Spinal cord (tissue), 10 donors: ENCODE results near the gene TMEM192. TPM values are rescaled to one million over a fixed set of nuclear protein-coding genes. Genes with fewer than 3 reads are reported as not detected.

ENCODE experiments used
- DNase-seq, 6 donors: peaks; one replicate each; pipeline versions ENCODE4 v3.0.0 to v3.0.0-alpha.2; 2013 to 2015; ENCODE audit warnings: low spot score in 6 of 6, low read depth in 4 of 6
- H3K27ac ChIP-seq: one replicate; pipeline ENCODE4 v1.5.1; 2013; ENCODE audit warnings: low read depth, low read length, control low read depth
- H3K27me3 ChIP-seq: one replicate; pipeline ENCODE4 v1.6.1; 2013; ENCODE audit warnings: low read length; ENCODE audit not compliant: control insufficient read depth, insufficient read depth
- H3K36me3 ChIP-seq: one replicate; pipeline ENCODE4 v1.6.1; 2013; ENCODE audit warnings: low read length; ENCODE audit not compliant: control insufficient read depth, insufficient read depth
- H3K4me1 ChIP-seq: one replicate; pipeline ENCODE4 v1.6.1; 2013; ENCODE audit warnings: low read length; ENCODE audit not compliant: control insufficient read depth, insufficient read depth
- H3K4me3 ChIP-seq: one replicate; pipeline ENCODE4 v1.5.1; 2013; ENCODE audit warnings: low read depth, low read length, control low read depth
- H3K9me3 ChIP-seq: one replicate; pipeline ENCODE4 v1.6.1; 2013; ENCODE audit warnings: low read length; ENCODE audit not compliant: control insufficient read depth, insufficient read depth
- WGBS: methylation state at CpG from one replicate; pipeline ENCODE4 v1.1.5; 2013; ENCODE audit warnings: missing lambda C conversion rate; ENCODE audit not compliant: insufficient coverage; 5-methylcytosine and 5-hydroxymethylcytosine counted together
- polyA plus RNA-seq, 2 donors: library from polyadenylated mRNA; unstranded; fragments of 120-200 nt; gene quantifications; one replicate each; pipeline ENCODE4 v1.2.1, GENCODE V29; 2013; ENCODE audit not compliant: insufficient read length in 2 of 2
- total RNA-seq, 2 donors: library from RNA; depleted of rRNA in 1 of 2; stranded (reverse); fragments of 120-200 nt in 1 of 2; fragments of >200 nt in 1 of 2; gene quantifications; one replicate each; pipeline versions ENCODE4 v1.2.3 to v1.2.4, GENCODE V29; 2013 to 2014
- donor health status: healthy.

Gene TMEM192
- total and polyA plus RNA-seq, 4 donors, result 17.9 to 20.6 (median 19.1) TPM

GRCh38 chr4:165070560-165070959 is 42.1 kb downstream of the TMEM192 start:
- Histone ChIP-seq H3K9me3 (no peaks in the 10 kb centered on the region), H3K36me3 (no peaks in the 10 kb centered on the region), H3K27me3 (no peaks in the 10 kb centered on the region), H3K4me3 (no peak overlapping the region), H3K27ac (no peak overlapping the region), H3K4me1 (no peaks in the 10 kb centered on the region)
- no CpG with 5 or more reads among the region's 1 CpG for whole genome bisulfite sequencing
- DNase-seq, result no peak

- no CpG with 5 or more reads among the region's 1 CpG for WGBS
- Histone ChIP-seq H3K4me1 (no peaks in the 10 kb centered on the region), H3K9me3 (no peaks in the 10 kb centered on the region), H3K4me3 (no peak overlapping the region), H3K27ac (no peak overlapping the region), H3K27me3 (no peaks in the 10 kb centered on the region), H3K36me3 (no peaks in the 10 kb centered on the region)
- DNase-seq, result peak in 2 of 6 donors; percentile 3 to 16
Observed at GRCh38 chr4:165060938-165061337, 51.7 kb downstream of the TMEM192 start.

- no peak overlapping the region for H3K4me3 ChIP-seq
- 79% methylated on average over 2 of the region's 4 CpGs for WGBS
- H3K9me3 ChIP-seq, result no peaks in the 10 kb centered on the region
- no peaks in the 10 kb centered on the region for H3K36me3 ChIP-seq
- H3K27ac ChIP-seq, result no peak overlapping the region
- H3K4me1 ChIP-seq, result no peaks in the 10 kb centered on the region
- DNase-seq, result peak in 2 of 6 donors; percentile 6 to 21
- no peaks in the 10 kb centered on the region for H3K27me3 ChIP-seq
Observed at GRCh38 chr4:165059386-165059785, 53.3 kb downstream of the TMEM192 start.

DNA sequence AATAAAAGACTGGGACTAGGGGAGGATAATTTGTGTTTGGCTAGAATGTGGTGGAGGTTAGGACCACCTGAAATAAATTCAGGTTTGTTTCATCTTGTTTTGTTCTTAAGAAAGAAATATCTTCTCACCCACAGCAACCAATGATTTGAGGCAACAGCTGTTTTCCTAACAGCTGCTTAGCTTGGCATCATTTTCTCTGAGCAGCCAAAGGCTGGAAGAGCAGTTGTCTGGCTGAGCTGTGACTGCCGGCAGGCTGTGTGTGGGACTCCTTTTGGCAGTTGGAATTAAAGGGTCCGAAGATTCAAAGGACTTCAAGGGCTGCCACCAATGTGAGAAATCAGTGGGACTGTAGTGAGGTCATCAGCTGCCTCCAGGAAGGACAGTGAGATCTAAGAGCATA is 54.0 kb downstream of the TMEM192 start:
- WGBS, result 82% methylated on average over 2 of the region's 2 CpGs
- H3K27ac ChIP-seq, result no peak overlapping the region

GRCh38 chr4:165055601-165056000 is 57.1 kb downstream of the TMEM192 start:
- 94% methylated on average over 8 of the region's 9 CpGs for WGBS
- Histone ChIP-seq H3K4me3 (no peak overlapping the region), H3K27me3 (no peaks in the 10 kb centered on the region), H3K27ac (no peak overlapping the region), H3K4me1 (no peaks in the 10 kb centered on the region), H3K36me3 (no peaks in the 10 kb centered on the region), H3K9me3 (no peaks in the 10 kb centered on the region)
- DNase-seq, result no peak

More for the DNA sequence above, 54.0 kb downstream of the TMEM192 start:
- Histone ChIP-seq H3K4me3 (no peak overlapping the region), H3K4me1 (no peaks in the 10 kb centered on the region), H3K36me3 (no peaks in the 10 kb centered on the region), H3K9me3 (no peaks in the 10 kb centered on the region), H3K27me3 (no peaks in the 10 kb centered on the region)
- DNase-seq, result no peak

- WGBS, result 93% methylated on average over 6 of the region's 6 CpGs
- DNase-seq, result no peak
Observed at GRCh38 chr4:165053645-165054044, 59.0 kb downstream of the TMEM192 start, which contains the start of gene TRIM75. Gene TRIM75 (plus strand): TSS chr4:165053866. CDS start chr4:165059148, 5,282 bp downstream.

DNA sequence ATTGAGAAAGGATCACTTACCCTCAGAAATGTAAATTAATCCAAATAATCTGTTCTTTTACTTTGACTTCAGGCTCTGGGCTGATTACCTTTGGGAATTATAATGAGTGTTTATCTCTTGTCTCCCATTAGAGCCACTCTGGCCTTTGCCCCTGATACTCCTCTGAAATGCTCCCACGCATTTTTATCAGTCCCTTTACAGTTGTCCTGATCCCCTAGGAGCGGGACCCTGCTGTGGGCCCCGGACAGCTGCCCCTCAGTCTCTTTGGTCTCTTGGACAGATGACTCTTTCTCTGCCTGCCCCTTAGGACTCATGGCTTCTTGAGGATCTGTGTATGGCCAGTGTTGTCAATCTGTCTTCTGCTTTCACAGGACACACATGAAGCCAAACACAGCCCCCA is 60.0 kb downstream of the TMEM192 start:
- H3K27me3 ChIP-seq, result no peaks in the 10 kb centered on the region
- no peak for DNase-seq
- no peaks in the 10 kb centered on the region for H3K4me1 ChIP-seq

More at GRCh38 chr4:165053645-165054044, 59.0 kb downstream of the TMEM192 start, which contains the start of gene TRIM75:
- Histone ChIP-seq H3K27ac (no peak within 1 kb of the TSS), H3K4me1 (no peaks in the 10 kb centered on the region), H3K9me3 (no peaks in the 10 kb centered on the region), H3K4me3 (no peak within 1 kb of the TSS), H3K36me3 (no peaks in the 10 kb centered on the region), H3K27me3 (no peaks in the 10 kb centered on the region)

GRCh38 chr4:165048170-165048569 is 64.5 kb downstream of the TMEM192 start:
- Histone ChIP-seq H3K4me3 (no peak overlapping the region), H3K4me1 (no peaks in the 10 kb centered on the region), H3K9me3 (no peaks in the 10 kb centered on the region), H3K27ac (no peak overlapping the region), H3K27me3 (no peaks in the 10 kb centered on the region), H3K36me3 (no peaks in the 10 kb centered on the region)
- no peak for DNase-seq
- 88% methylated on average over 3 of the region's 5 CpGs for WGBS

More for the DNA sequence above, 60.0 kb downstream of the TMEM192 start:
- Histone ChIP-seq H3K4me3 (no peak overlapping the region), H3K27ac (no peak overlapping the region), H3K9me3 (no peaks in the 10 kb centered on the region), H3K36me3 (no peaks in the 10 kb centered on the region)
- WGBS, result 67% methylated on average over 3 of the region's 3 CpGs

DNA sequence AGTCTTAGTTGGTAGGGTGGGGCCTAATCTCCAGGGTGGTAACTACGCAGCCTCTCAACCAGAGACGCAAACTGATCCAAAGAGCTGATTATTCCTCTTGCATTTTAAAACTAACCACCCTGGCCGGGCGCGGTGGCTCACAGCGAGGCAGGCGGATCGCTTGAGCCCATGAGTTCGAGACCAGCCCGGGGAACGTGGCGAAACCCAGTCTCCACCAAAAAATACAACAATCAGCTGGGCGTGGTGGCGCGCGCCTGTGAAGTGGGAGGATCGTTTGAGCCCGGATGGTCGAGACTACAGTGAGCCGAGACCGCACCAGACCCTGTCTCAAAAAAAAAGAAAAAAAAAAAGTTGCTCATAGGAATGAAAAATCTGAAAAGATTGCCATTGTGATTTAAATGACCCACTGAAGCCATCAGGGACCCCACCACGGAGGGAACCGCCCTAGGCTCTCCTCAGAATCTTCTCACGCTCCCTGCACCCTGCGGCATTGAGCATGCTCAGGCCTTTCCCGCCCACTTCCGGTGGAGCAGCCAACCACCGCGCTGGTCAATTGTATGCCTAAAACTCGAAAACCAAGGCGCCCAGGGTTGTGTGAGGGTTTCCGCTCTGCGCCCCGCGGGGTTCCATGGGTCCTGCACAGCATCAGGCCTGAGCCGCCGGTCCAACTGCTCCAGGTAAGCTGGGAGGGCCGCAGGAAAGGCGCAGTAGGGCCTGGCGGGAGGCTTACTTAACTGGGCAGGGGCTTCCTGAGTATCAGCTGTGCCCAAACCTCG is 81.0 kb downstream of the TMEM192 start, which contains the start of gene TRIM60:
Gene TRIM60 (plus strand): TSS at position 564 of the 776 bp plus-strand sequence. CDS start 8,074 bp downstream, outside the sequence.
- no peak for DNase-seq
- H3K36me3 ChIP-seq, result no peaks in the 10 kb centered on the region
- WGBS, result 95% methylated on average over 40 of the region's 41 CpGs

More for the DNA sequence above, 81.0 kb downstream of the TMEM192 start, which contains the start of gene TRIM60:
- Histone ChIP-seq H3K9me3 (no peaks in the 10 kb centered on the region), H3K27ac (no peak within 1 kb of the TSS), H3K27me3 (no peaks in the 10 kb centered on the region), H3K4me1 (no peaks in the 10 kb centered on the region), H3K4me3 (no peak within 1 kb of the TSS)
